ENCODE data around the gene PTPRN. TPM values are rescaled to one million over a fixed set of nuclear protein-coding genes. Genes with fewer than 3 reads are reported as not detected.
A peak's percentile ranks its signal among the peaks of the same experiment; 100 is the strongest.

Gene PTPRN
- total RNA-seq, 4 donors from 2014 or later: not detected

DNA sequence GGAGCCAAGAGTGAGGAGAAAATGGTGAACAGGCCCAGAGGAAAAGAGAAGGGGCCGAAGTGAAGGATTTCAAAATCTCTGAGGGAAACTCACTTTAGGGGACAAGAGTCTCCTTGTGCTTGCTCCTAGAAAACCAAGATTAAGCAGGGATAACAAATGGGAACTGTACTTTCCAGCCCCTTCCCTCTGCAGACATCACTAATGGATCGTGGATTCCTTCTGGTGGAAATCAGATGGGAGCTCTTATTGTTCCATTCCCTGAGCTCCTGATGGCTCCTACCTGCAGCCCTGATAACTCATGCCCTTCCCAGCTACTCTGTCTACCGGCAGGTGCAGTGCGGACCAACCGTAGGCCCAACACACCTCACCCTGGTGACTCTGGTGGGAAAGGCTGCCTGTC, 43.9 kb upstream of the PTPRN start:
- Histone ChIP-seq H3K27me3 (peaks cover 26 to 32% (median 29%) of the 10 kb centered on the region in 3 donors), H3K4me3 (no peak overlapping the region), H3K27ac (no peak overlapping the region), H3K36me3 (no peaks in the 10 kb centered on the region), H3K4me1 (peaks cover 0 to 3% of the 10 kb centered on the region in 2 donors), H3K9me3 (no peaks in the 10 kb centered on the region)
- DNase-seq (no peak), ATAC-seq (no peak)
- in situ Hi-C loops (cut with MboI; ENCODE audit: low sequenced_read_pairs in 4 of 4) (no loop called here), intact Hi-C loops (cut with DNase I; ENCODE audit: low total_unique reads) (no loop called here)
- TF ChIP-seq, protein P1, sequence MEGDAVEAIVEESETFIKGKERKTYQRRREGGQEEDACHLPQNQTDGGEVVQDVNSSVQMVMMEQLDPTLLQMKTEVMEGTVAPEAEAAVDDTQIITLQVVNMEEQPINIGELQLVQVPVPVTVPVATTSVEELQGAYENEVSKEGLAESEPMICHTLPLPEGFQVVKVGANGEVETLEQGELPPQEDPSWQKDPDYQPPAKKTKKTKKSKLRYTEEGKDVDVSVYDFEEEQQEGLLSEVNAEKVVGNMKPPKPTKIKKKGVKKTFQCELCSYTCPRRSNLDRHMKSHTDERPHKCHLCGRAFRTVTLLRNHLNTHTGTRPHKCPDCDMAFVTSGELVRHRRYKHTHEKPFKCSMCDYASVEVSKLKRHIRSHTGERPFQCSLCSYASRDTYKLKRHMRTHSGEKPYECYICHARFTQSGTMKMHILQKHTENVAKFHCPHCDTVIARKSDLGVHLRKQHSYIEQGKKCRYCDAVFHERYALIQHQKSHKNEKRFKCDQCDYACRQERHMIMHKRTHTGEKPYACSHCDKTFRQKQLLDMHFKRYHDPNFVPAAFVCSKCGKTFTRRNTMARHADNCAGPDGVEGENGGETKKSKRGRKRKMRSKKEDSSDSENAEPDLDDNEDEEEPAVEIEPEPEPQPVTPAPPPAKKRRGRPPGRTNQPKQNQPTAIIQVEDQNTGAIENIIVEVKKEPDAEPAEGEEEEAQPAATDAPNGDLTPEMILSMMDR (IDR thresholded peaks at IDR 0.05 in 4 of 5, conservative IDR thresholded peaks at IDR 0.05 in 1 of 5): no peak
- no peak for TF ChIP-seq POLR2A (IDR thresholded peaks at IDR 0.05)

DNA sequence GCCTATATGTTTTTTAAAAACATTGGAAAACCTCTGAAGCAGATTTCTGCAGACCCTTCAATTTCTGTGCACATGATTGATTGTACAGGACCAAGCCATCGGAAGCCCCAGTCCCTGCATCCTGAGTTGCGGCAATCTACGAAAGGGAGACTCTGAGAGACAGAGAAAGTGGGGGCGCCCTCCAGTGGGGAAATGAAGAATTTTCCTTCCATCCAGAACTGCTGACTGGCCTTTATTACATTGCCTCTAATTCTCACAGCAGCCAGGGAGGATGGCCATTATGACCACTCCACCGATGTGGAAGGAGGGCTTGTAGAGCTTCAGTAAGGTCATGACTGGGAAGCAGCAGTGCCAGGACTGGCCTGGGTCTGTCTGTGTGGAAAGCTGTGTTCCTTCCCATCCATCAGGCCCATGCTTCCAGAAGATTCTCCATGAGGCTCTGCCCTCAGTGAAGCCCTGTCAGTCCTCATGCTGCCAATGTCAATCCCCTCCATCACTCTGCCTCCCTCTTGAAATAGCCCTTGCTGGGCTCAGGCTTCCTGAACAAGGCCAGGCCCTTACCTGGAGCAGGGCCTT, 43.3 kb upstream of the PTPRN start:
- no peaks in the 10 kb centered on the region for H3K4me1 ChIP-seq
- intact Hi-C loops (cut with DNase I; ENCODE audit: low total_unique reads): no loop called here
- no peak for DNase-seq
- peaks cover 21 to 26% (median 24%) of the 10 kb centered on the region in 3 donors for H3K27me3 ChIP-seq
- H3K4me3 ChIP-seq: no peak overlapping the region
- H3K27ac ChIP-seq: no peak overlapping the region
- peak in 1 of 2 donors; percentile 31 for ATAC-seq
- no peak for TF ChIP-seq POLR2A (IDR thresholded peaks at IDR 0.05)
- TF ChIP-seq, protein P1 (IDR thresholded peaks at IDR 0.05 in 4 of 5, conservative IDR thresholded peaks at IDR 0.05 in 1 of 5): peak in 2 of 5 experiments; percentile 14 to 44
- in situ Hi-C loops (cut with MboI; ENCODE audit: low sequenced_read_pairs in 4 of 4): no loop called here
- no peaks in the 10 kb centered on the region for H3K36me3 ChIP-seq
- H3K9me3 ChIP-seq: no peaks in the 10 kb centered on the region

DNA sequence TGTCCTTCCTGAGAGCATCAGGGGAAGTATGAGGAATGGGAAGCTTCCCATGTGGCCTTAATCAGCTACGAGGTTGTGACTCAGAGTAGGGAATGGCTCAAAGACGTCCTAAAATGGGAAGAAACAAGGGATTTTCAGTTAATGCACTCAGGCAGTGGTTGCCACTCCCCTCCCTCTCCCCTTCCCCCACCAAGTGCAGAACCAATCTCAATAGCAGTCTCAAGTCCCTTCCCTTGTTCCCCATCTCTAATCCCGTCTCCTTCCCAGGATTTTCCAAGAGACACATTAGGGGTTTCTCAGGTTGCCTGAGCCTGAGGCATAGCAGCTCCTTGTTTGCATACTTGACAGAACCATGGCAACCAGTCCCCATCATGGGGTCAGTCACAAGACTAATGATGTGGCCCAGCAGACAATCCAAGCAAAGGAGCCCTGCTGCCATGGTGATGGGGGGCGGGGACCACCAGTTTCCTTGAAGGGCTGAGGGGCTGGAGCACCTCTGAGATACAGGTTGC, 41.6 kb upstream of the PTPRN start:
- Histone ChIP-seq H3K27ac (no peak overlapping the region), H3K4me3 (no peak overlapping the region), H3K27me3 (peaks cover 6 to 9% (median 8%) of the 10 kb centered on the region in 3 donors), H3K36me3 (no peaks in the 10 kb centered on the region), H3K4me1 (no peaks in the 10 kb centered on the region), H3K9me3 (no peaks in the 10 kb centered on the region)
- DNase-seq: no peak
- TF ChIP-seq, protein P1 (IDR thresholded peaks at IDR 0.05 in 4 of 5, conservative IDR thresholded peaks at IDR 0.05 in 1 of 5): no peak
- no peak for TF ChIP-seq POLR2A (IDR thresholded peaks at IDR 0.05)
- in situ Hi-C loops (cut with MboI; ENCODE audit: low sequenced_read_pairs in 4 of 4) (no loop called here), intact Hi-C loops (cut with DNase I; ENCODE audit: low total_unique reads) (no loop called here)
- ATAC-seq: no peak

DNA sequence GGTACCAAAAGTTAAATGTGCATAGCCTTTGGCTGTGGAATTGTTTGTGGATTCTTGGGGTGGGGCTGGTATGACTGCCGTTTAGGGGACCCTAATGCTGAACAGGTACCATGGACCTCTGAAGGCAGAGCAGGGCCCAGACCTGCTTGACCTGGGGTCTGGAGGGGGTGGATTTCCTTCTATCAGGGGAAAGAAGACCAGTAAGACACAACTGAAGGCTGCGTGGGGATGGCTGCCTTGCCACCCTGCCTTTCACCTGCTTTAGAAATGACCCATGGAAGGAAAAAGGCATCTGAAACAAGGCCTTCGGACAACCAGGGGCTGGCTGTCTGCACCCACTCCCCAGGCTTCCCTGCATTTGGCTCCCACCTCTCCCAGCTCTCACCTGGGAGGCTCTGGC, 41.0 kb upstream of the PTPRN start:
- intact Hi-C loops (cut with DNase I; ENCODE audit: low total_unique reads) (no loop called here), in situ Hi-C loops (cut with MboI; ENCODE audit: low sequenced_read_pairs in 4 of 4) (no loop called here)
- DNase-seq (no peak), ATAC-seq (no peak)
- H3K27me3 ChIP-seq: peaks cover 2 to 5% (median 4%) of the 10 kb centered on the region in 3 donors
- H3K27ac ChIP-seq: no peak overlapping the region
- H3K9me3 ChIP-seq: no peaks in the 10 kb centered on the region
- TF ChIP-seq, protein P1 (IDR thresholded peaks at IDR 0.05 in 4 of 5, conservative IDR thresholded peaks at IDR 0.05 in 1 of 5): no peak
- TF ChIP-seq POLR2A (IDR thresholded peaks at IDR 0.05): no peak
- no peak overlapping the region for H3K4me3 ChIP-seq
- no peaks in the 10 kb centered on the region for H3K36me3 ChIP-seq
- no peaks in the 10 kb centered on the region for H3K4me1 ChIP-seq

Measured in gastrocnemius medialis (tissue), 4 donors.